ENCODE results near the gene FBXL4. TPM values are rescaled to one million over a fixed set of nuclear protein-coding genes. Genes with fewer than 3 reads are reported as not detected.

Gene FBXL4
- total and polyA plus RNA-seq, 12 donors, result 4.1 to 34.5 (median 23.7) TPM

DNA sequence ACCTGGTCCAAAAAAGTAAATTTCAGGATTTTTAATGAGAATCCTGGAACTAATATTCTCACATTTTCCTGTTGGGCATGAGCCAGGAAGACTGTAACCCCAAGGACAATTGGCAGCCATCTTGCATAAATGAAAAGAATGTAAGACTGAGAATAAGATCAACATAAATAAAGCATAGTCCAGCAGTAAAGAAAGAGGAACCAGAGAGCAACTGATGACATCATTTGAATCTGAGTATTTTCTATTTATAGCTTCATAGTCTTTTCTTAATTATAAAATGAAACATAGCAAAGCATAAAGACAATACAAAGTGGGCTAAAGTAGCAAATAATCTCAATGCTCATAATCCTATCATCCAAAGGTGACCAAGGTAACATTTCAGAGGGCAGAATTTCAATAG is 26.6 kb upstream of the FBXL4 start:
- TF ChIP-seq, protein P1, sequence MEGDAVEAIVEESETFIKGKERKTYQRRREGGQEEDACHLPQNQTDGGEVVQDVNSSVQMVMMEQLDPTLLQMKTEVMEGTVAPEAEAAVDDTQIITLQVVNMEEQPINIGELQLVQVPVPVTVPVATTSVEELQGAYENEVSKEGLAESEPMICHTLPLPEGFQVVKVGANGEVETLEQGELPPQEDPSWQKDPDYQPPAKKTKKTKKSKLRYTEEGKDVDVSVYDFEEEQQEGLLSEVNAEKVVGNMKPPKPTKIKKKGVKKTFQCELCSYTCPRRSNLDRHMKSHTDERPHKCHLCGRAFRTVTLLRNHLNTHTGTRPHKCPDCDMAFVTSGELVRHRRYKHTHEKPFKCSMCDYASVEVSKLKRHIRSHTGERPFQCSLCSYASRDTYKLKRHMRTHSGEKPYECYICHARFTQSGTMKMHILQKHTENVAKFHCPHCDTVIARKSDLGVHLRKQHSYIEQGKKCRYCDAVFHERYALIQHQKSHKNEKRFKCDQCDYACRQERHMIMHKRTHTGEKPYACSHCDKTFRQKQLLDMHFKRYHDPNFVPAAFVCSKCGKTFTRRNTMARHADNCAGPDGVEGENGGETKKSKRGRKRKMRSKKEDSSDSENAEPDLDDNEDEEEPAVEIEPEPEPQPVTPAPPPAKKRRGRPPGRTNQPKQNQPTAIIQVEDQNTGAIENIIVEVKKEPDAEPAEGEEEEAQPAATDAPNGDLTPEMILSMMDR (IDR thresholded peaks at IDR 0.05), result no peak
- no peak for TF ChIP-seq POLR2A (IDR thresholded peaks at IDR 0.05)
- H3K4me3 ChIP-seq, result no peak overlapping the region
- H3K27ac ChIP-seq, result no peak overlapping the region
- no peaks in the 10 kb centered on the region for H3K27me3 ChIP-seq
- intact Hi-C loops (cut with DNase I), result no loop called here
- no peak for DNase-seq
- H3K9me3 ChIP-seq (replicated peaks in 1 of 3), result no peaks in the 10 kb centered on the region
- peaks cover 0 to 4% of the 10 kb centered on the region in 2 donors for H3K4me1 ChIP-seq (replicated peaks in 1 of 2)
- H3K36me3 ChIP-seq (replicated peaks in 1 of 2), result no peaks in the 10 kb centered on the region

DNA sequence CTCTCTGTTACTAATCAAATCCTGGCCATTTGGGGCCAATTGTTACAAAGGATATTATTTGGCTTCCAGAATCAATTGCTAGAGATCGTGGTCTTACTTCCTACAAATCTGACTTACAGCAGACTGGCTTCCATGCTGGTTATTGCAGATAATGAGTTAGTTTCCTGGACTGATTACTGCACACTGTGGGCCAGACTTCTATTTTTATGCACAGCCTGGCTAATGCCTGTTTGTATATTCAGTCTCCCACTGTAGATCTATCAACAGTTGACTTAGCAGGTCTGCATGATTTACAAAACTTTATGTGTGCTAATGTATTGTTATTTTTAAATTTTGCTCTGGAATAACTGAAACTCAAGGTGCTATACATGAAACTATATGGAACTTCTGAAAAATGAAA is 25.8 kb upstream of the FBXL4 start:
- H3K27me3 ChIP-seq, result no peaks in the 10 kb centered on the region
- TF ChIP-seq, protein P1 (IDR thresholded peaks at IDR 0.05), result no peak
- no peak for TF ChIP-seq POLR2A (IDR thresholded peaks at IDR 0.05)
- no peaks in the 10 kb centered on the region for H3K36me3 ChIP-seq (replicated peaks in 1 of 2)
- H3K4me3 ChIP-seq, result no peak overlapping the region
- H3K27ac ChIP-seq, result no peak overlapping the region
- 77 to 100% (median 84%) methylated on average over 1 of the region's 1 CpG for WGBS, 4 donors
- H3K4me1 ChIP-seq (replicated peaks in 1 of 2), result no peaks in the 10 kb centered on the region
- DNase-seq, result no peak
- intact Hi-C loops (cut with DNase I), result no loop called here
- H3K9me3 ChIP-seq (replicated peaks in 1 of 3), result no peaks in the 10 kb centered on the region

DNA sequence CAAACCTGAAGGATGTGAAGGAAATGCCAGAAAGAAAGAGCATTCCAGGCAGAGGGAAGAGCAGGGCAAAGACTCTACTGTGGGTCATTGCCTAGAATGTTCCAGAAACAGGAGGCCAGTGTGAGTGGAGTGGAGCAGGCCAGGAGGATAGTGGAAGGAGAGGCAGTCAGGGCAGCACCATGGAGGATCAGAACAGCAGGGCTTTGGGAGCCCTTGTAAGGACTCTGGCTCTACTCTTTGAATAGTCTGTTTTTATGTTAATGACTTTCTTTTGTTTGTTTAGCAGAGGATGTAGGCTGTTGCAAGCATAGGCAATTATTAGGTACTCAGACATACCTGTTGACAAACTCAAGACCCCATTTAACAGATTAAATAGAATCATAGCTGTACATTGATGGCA is 23.6 kb upstream of the FBXL4 start:
- intact Hi-C loops (cut with DNase I), result no loop called here
- H3K4me1 ChIP-seq (replicated peaks in 1 of 2), result no peaks in the 10 kb centered on the region
- DNase-seq, result no peak
- no peak for TF ChIP-seq POLR2A (IDR thresholded peaks at IDR 0.05)
- TF ChIP-seq, protein P1 (IDR thresholded peaks at IDR 0.05), result no peak
- H3K9me3 ChIP-seq (replicated peaks in 1 of 3), result no peaks in the 10 kb centered on the region
- no peak overlapping the region for H3K27ac ChIP-seq
- H3K27me3 ChIP-seq, result no peaks in the 10 kb centered on the region
- H3K4me3 ChIP-seq, result no peak overlapping the region
- H3K36me3 ChIP-seq (replicated peaks in 1 of 2), result no peaks in the 10 kb centered on the region

DNA sequence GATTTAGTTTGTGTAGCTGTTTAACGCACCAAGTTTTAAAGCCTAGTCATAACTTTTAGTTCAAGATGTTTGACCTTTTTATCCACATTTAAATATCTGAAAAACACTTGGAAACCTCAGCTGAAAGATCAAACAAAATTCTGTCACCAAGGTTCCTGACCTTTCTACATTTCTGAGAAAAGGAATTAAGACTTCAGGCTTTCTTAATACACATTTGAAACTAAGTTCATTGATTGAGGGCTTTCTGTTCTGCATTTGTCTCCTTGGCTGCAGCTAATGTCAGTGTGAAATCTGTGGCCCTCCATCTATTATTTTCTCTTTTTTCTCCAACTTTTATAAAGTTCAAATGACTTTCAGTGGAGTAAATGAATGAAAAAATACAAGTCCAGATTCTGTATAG is 22.7 kb upstream of the FBXL4 start:
- intact Hi-C loops (cut with DNase I), result no loop called here
- no peak for DNase-seq
- Histone ChIP-seq H3K27ac (no peak overlapping the region), H3K4me3 (no peak overlapping the region), H3K4me1 (replicated peaks in 1 of 2) (no peaks in the 10 kb centered on the region), H3K9me3 (replicated peaks in 1 of 3) (no peaks in the 10 kb centered on the region), H3K27me3 (no peaks in the 10 kb centered on the region), H3K36me3 (replicated peaks in 1 of 2) (no peaks in the 10 kb centered on the region)
- TF ChIP-seq, protein P1 (IDR thresholded peaks at IDR 0.05), result no peak
- TF ChIP-seq POLR2A (IDR thresholded peaks at IDR 0.05), result no peak
- whole genome bisulfite sequencing, 4 donors, result 60 to 81% (median 71%) methylated on average over 1 of the region's 1 CpG
